SK-N-MC (cell line): ENCODE measurements around the gene DYDC2.

Experiments used
- EZH2 ChIP-seq: fragments of 200-600 bp; sonication (generic); IDR thresholded peaks from one replicate; pipeline ENCODE4 v1.6.1; 2017; ENCODE audit warnings: antibody characterized with exemption
- FOXP2 ChIP-seq: optimal IDR thresholded peaks from 2 replicates; pipeline ENCODE3; 2011; ENCODE audit warnings: mild to moderate bottlenecking, moderate library complexity; ENCODE audit not compliant: insufficient read depth; ENCODE audit errors: extremely low read length, control extremely low read depth
- POLR2AphosphoS5 ChIP-seq: IDR thresholded peaks from 2 replicates; pipeline ENCODE4 v1.6.1; 2012; ENCODE audit warnings: mild to moderate bottlenecking, low read depth, low read length, borderline replicate concordance

DNA sequence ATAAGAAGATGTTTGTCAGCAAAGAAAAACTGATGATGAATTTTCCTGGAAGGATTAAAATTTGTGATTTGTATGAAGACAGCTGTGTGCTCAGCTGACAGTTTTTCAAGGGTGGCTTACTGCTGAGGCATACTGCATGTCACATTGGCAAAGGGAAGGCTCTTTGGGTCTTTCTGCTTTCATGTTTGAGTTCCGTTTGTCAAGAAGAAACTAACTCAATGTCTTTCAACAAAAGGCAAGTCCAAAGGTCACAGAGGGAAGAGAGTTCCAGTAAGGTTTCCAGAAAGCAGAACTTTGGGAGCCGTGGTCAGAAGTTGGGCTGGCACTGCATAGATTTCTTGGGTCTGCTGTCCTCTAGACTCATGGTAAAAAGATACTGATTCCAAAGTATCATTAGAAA is 16.9 kb downstream of the DYDC2 start:
- TF ChIP-seq POLR2AphosphoS5, result no peak
- no peak for TF ChIP-seq EZH2
- no peak for TF ChIP-seq FOXP2
